ENCODE data around the gene CGRRF1.

The CGRRF1 gene

GRCh38 chr14:54554401-54554800 lies 44.7 kb downstream of the CGRRF1 start:
- no peak for DNase-seq
- H3K27me3 ChIP-seq: no peaks in the 10 kb centered on the region
- no peaks in the 10 kb centered on the region; the same call in 1 of the 2 replicates for H3K4me1 ChIP-seq
- no peak overlapping the region for H3K4me3 ChIP-seq (ENCODE audit: low read depth, low read length)
- TF ChIP-seq CTCF (IDR thresholded peaks at IDR 0.05; ENCODE audit: low read depth, low read length): no peak
- no peaks in the 10 kb centered on the region for H3K9me3 ChIP-seq
- no peaks in the 10 kb centered on the region for H3K36me3 ChIP-seq

GRCh38 chr14:54555651-54556050 lies 45.9 kb downstream of the CGRRF1 start:
- no peaks in the 10 kb centered on the region for H3K9me3 ChIP-seq
- no peak for DNase-seq
- no peaks in the 10 kb centered on the region for H3K36me3 ChIP-seq
- no peaks in the 10 kb centered on the region; the same call in 1 of the 2 replicates for H3K4me1 ChIP-seq
- 0 out of 2 replicates have a peak, but pooled peaks have one; percentile 16 for TF ChIP-seq CTCF (IDR thresholded peaks at IDR 0.05; ENCODE audit: low read depth, low read length)
- H3K4me3 ChIP-seq (ENCODE audit: low read depth, low read length): no peak overlapping the region
- no peaks in the 10 kb centered on the region for H3K27me3 ChIP-seq

- H3K27me3 ChIP-seq: no peaks in the 10 kb centered on the region
- no peaks in the 10 kb centered on the region for H3K36me3 ChIP-seq
- no peak overlapping the region for H3K4me3 ChIP-seq (ENCODE audit: low read depth, low read length)
- no peak for DNase-seq
- H3K4me1 ChIP-seq: no peaks in the 10 kb centered on the region; the same call in 1 of the 2 replicates
- no peaks in the 10 kb centered on the region for H3K9me3 ChIP-seq
- no peak for TF ChIP-seq CTCF (IDR thresholded peaks at IDR 0.05; ENCODE audit: low read depth, low read length)
Measured at GRCh38 chr14:54556535-54556934, 46.8 kb downstream of the CGRRF1 start.

GRCh38 chr14:54562334-54562733 lies 52.6 kb downstream of the CGRRF1 start:
- no peaks in the 10 kb centered on the region for H3K36me3 ChIP-seq
- no peak for DNase-seq
- peaks cover 2% of the 10 kb centered on the region; the same call in 1 of the 2 replicates for H3K4me1 ChIP-seq
- H3K9me3 ChIP-seq: no peaks in the 10 kb centered on the region
- TF ChIP-seq CTCF (IDR thresholded peaks at IDR 0.05; ENCODE audit: low read depth, low read length): no peak
- H3K27me3 ChIP-seq: peaks cover 30% of the 10 kb centered on the region
- H3K4me3 ChIP-seq (ENCODE audit: low read depth, low read length): no peak overlapping the region

- Histone ChIP-seq H3K36me3 (no peaks in the 10 kb centered on the region), H3K4me1 (peaks cover 2% of the 10 kb centered on the region; the same call in 1 of the 2 replicates), H3K4me3 (ENCODE audit: low read depth, low read length) (peak overlapping the region; percentile 64), H3K9me3 (no peaks in the 10 kb centered on the region), H3K27me3 (peaks cover 40% of the 10 kb centered on the region)
- no peak for DNase-seq
- peak; percentile 70 for TF ChIP-seq CTCF (IDR thresholded peaks at IDR 0.05; ENCODE audit: low read depth, low read length)
Measured at GRCh38 chr14:54564071-54564867, 54.6 kb downstream of the CGRRF1 start.

Measured in BE2C (cell line).